T-helper 2 cell (primary cell): ENCODE results near the gene ASCC2.

Experiments
- DNase-seq, 5 experiments: peaks; one replicate each; pipeline versions ENCODE4 v3.0.0 to v3.0.0-alpha.2; 2012 to 2022

The ASCC2 gene

DNA sequence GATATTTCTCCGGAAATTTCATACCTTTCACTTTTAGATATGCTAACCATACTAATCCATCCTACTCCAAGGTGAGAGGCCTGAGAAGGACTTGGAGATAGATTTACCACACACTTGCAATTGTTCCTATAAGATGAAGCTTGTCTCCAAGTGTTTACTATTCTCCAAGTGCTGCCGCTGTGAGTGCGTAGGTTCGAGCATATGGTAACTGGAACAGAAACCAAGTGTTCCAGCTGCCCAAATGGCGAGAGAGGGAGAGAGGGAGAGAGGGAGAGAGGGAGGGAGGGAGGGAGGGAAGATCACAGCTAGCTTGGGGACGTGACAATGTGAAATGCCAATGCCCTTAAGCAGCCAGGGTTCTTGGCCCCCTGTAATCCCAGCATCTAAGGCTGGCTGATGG lies 21.5 kb downstream of the ASCC2 start:
- no peak for DNase-seq

- DNase-seq, result no peak
Observed at GRCh38 chr22:29816128-29816527, 21.9 kb downstream of the ASCC2 start.

DNA sequence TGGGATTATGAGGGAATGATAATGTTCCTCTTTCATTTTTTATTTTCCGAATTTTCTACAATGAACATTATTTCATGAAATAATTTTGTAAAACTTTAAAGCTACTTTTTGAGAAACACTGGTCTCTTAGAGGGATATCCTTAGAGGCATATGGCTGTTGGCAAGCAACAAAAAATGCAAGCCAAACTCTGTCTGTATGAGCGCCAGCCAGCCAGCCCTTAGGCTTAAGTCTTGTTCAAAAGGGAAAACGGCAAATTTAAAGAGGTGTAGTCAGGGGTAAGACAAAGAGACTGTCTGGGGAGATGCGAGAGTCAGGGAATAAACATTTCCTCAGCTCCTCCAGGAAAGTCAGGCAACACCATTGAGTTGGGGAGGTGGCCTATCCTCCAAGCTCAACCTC lies 22.5 kb downstream of the ASCC2 start:
- no peak for DNase-seq

- DNase-seq, result no peak
Observed at GRCh38 chr22:29814003-29814402, 24.1 kb downstream of the ASCC2 start.

GRCh38 chr22:29813563-29813962 lies 24.5 kb downstream of the ASCC2 start:
- no peak for DNase-seq

DNA sequence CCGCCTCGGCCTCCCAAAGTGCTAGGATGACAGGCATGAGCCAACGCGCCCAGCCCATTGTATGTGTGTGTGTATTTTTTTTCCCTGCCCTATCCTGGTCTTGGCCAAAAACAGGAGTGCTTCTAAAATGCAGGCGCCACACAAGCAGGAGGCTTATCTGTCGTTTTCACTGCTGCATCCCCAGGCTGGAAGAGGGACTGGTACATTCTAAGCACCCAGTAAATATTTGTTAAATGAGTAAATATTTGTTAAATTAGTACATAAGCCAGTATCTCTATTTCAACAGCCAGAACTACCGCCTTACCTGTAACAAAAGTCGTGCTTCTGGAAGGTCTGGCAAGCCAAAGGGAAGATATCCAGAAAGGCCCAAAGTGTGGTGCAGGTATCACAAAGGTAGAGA lies 24.9 kb downstream of the ASCC2 start:
- DNase-seq, result no peak

- DNase-seq, result no peak
Observed at GRCh38 chr22:29811377-29811776, 26.7 kb downstream of the ASCC2 start.

GRCh38 chr22:29810216-29810615 lies 27.9 kb downstream of the ASCC2 start:
- no peak for DNase-seq

DNA sequence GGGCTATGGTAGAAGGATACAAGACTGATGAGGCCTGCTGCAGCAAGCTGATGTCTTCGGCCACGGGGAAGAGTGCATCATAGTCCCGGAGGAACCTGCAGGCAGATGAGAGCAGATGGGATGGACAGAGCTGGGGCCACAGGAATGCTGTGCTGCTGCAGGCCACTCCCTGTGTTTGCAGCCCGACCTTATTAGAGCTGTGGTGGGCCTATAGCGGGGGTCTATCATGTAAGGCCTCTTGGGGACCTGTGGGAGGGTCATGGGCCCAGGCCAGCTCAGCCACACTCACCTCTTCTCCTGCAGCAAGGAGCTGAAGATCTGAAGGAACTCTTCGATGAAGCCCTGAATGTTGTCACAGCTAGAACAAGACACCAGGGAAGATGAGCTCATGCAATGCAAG lies 31.9 kb downstream of the ASCC2 start:
- DNase-seq, result no peak

DNA sequence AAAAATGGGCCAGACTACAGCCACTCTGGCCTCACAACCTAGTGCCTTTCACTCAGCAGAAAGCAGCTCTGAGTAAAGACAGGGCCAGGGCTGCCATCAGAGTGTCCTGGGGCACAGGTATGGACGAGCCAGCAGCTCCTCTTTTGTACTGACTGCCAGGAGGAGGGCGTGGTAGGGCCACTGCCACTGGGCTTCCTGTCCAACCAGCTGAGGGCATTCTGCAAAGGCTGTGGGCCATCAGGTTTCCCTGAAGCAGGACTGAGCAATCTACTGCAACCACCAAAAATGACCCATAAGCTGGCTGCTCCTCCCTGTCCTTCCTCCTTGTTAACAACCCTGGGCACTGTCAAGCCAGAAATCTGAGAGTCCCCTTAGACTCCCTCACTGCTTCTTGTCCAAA lies 33.1 kb downstream of the ASCC2 start:
- DNase-seq, result no peak

DNA sequence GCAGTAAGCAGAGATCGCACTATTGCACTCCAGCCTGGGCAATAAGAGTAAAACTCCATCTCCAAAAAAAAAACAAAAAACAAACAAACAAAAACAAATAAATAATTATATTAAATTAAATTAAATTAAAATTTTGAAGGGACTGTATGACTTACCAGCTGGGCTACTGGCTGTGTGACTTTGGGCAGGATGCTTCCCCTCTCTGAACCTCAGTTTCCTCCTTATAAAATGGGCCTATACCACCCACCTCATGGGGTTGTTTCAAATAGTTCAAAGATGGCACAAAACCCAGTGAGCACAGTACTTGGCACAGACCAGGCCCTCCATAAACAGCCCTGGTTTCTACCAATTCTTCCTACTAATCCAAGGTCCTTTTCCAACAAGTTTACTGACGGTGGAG lies 34.9 kb downstream of the ASCC2 start:
- DNase-seq, result no peak

- DNase-seq, result no peak
Observed at GRCh38 chr22:29801796-29802195, 36.3 kb downstream of the ASCC2 start.

- no peak for DNase-seq
Observed at GRCh38 chr22:29801153-29801552, 36.9 kb downstream of the ASCC2 start.

DNA sequence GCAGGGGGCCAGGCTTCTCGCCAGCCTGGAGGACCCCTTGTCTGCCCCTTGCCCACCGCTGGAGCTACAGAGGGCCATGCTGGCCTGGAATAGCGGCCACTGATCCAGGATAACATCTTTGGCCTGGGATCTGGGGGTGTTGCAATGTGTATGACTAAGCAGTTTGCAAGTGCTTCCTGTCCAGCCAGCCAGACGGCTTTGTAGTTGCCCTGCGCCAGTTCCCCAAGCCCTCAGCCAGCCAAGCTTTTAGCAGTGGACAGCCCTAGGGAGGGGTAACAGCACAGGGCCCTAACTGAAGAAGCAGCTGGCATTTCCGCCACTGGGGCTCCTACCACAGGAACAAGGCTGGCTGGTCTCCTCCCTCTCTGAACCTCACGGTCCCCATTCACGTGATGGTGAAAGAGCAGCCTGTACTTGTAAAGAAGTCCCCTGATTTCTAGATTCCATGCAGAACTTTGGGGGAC lies 38.8 kb downstream of the ASCC2 start:
- DNase-seq, result no peak

DNA sequence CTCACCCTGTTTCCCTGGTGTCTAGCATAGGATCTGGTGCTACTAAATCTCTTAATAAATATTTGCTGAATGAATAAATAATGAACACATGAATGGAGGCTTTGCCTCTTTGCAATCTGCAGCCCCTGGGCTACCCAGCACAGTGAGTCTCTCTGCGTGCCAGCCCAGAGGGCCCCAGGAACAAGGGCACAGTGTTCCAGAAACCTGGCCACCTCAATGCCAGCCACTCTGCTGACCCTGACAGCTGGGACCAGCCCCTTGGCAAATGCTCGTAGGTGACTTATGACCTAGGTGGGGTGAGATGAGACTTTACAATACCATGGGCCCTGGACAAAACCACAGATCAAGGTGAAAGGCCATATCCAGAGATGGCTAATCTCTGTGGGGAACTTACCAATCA lies 39.3 kb downstream of the ASCC2 start:
- no peak for DNase-seq

GRCh38 chr22:29798318-29798717 lies 39.8 kb downstream of the ASCC2 start:
- DNase-seq, result no peak

DNA sequence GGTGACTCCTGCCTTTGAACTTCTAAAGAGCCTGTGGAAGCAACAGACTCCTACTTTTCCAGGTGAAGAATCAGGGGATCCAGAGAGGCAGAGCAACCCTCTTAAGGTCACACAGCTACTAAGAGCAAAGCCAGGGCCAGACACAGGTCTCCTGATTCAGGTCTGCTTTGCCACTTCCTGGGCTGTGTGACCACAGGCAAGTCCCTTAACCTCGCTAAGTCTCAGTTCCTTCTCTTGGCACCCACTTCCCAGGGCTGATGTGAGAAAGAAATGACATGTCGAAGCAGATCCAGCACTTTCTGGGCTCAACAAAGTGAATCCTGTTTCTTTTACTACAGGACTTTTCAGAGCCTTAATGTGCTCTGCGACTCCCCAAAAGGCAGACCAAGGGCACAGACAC lies 40.7 kb downstream of the ASCC2 start:
- peak in 1 of 5 experiments; percentile 52 for DNase-seq

GRCh38 chr22:29795663-29796062 lies 42.4 kb downstream of the ASCC2 start:
- DNase-seq, result no peak

DNA sequence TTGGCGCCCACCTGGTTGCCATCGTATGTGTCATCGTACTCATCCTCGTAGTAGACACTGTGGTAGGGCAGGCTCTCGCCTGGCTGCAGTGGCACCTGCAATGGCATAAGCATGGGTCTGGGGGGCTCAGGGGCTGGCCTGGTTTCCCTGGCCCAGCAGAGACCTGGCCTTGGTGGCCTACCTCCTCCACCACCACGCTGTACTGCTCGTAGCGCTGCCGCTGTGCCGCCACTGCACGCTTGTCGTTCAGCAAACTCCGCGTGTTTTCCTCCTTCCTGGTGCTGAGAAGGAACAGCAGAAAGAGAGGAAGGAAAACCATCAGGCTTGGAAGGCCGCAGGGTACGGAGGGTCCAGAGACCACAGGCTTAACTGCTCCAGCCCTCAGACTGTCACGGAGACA lies 44.7 kb downstream of the ASCC2 start:
- no peak for DNase-seq

GRCh38 chr22:29790061-29790460 lies 48.0 kb downstream of the ASCC2 start:
- DNase-seq, result no peak

GRCh38 chr22:29788339-29789279 lies 49.5 kb downstream of the ASCC2 start:
- DNase-seq, result no peak

DNA sequence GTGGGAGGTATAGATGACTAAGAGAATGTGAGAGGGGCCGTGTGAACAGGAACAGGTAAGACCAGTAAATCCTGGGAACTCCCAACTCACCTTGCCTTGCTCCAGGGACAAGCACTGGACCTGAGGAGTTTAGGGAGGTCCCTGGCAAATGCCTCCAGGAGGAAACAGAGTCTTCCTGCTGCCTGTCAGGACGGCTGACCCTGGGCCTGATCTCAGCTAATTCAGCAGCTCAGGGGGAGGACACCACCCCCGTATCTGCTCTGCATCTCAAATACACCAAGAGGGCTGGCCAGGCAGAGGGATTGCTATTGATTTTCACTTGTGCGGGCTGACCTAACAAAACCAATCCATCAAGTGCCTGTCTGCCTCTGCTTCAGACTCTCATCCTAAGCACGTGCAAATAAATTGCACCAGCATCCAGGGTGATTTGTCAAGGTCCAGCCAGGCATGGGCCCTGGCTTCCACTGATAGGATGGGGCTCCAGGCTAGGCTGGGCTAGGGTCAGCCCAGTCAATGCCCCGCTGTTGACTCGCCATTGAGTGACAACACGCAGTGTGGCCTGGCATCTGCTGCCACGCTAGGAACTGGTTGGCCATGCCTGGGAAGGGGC lies 50.6 kb downstream of the ASCC2 start:
- DNase-seq, result no peak

DNA sequence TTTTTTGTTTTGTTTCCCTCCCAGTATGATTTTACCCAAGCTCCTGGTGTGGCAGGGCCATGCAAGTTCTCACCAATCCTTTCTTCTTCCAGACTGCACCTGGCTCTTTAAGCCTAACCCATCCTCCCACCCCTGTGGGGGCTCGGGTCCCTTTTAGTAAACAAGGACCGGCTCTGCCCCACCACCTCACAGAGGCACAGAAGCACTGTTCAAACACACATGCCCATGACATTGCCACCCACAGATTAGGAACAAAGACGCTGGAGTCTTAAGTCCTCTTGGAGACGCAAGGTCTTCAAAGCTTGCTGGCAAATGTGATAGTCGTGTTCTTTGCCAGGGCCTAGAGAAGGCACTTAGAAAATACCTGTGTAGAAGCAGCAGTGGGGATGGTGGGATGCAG lies 52.0 kb downstream of the ASCC2 start:
- no peak for DNase-seq
